H1 (cell line): ENCODE results near the gene SRF. TPM values are rescaled to one million over a fixed set of nuclear protein-coding genes. Genes with fewer than 3 reads are reported as not detected.

Experiments used
- CTCF ChIA-PET: fragments of 300-600 bp; sonication (Branson Sonifier 250); formaldehyde crosslinking; loops from one replicate; lab custom pipeline; 2021; ENCODE audit not compliant: partially characterized antibody; lab: Charles Lee
- POLR2A ChIA-PET: fragments of 300-600 bp; sonication (Branson Sonifier 250); formaldehyde crosslinking; loops from one replicate; lab custom pipeline; 2021; ENCODE audit warnings: inconsistent platforms; ENCODE audit not compliant: partially characterized antibody; lab: Charles Lee
- DNase-seq, 2 experiments: peaks; one replicate each; pipeline versions ENCODE4 v3.0.0 to v3.0.0-alpha.2; 2010 to 2022; ENCODE audit warnings: low spot score in 2 of 2, low read depth in 1 of 2, mixed read lengths in 1 of 2
- FAIRE-seq: peaks from 2 replicates; lab custom pipeline; 2011; peaks lifted over from hg19 to GRCh38; lab: Jason Lieb, UNC
- H2AFZ ChIP-seq: 2 replicates; pipeline ENCODE4 v1.8.1; 2012; ENCODE audit warnings: low read length, inconsistent platforms
- H2AK5ac ChIP-seq: 2 replicates; pipeline ENCODE4 v1.6.1; 2013; ENCODE audit warnings: low read depth, low read length
- H2BK120ac ChIP-seq: replicated peaks from 2 replicates; pipeline ENCODE3; 2013; ENCODE audit warnings: low read depth, low read length, inconsistent platforms
- H2BK12ac ChIP-seq: 2 replicates; pipeline ENCODE4 v1.6.1; 2013; ENCODE audit warnings: low read depth, low read length
- H2BK15ac ChIP-seq: 2 replicates; pipeline ENCODE4 v1.6.1; 2013; ENCODE audit warnings: low read length
- H2BK20ac ChIP-seq: 2 replicates; pipeline ENCODE4 v1.6.1; 2013; ENCODE audit warnings: low read length
- H2BK5ac ChIP-seq: 2 replicates; pipeline ENCODE4 v1.6.1; 2013; ENCODE audit warnings: low read depth, low read length
- H3K14ac ChIP-seq: 2 replicates; pipeline ENCODE4 v1.6.1; 2013; ENCODE audit warnings: inconsistent platforms; ENCODE audit not compliant: insufficient read length
- H3K18ac ChIP-seq: 2 replicates; pipeline ENCODE4 v1.6.1; 2013; ENCODE audit warnings: low read length; ENCODE audit errors: extremely low read depth
- H3K23ac ChIP-seq: 2 replicates; pipeline ENCODE4 v1.6.1; 2013; ENCODE audit warnings: inconsistent platforms; ENCODE audit not compliant: insufficient read length
- H3K23me2 ChIP-seq: 2 replicates; pipeline ENCODE4 v1.6.1; 2013; ENCODE audit warnings: low read depth, low read length
- H3K27ac ChIP-seq: 2 replicates; pipeline ENCODE4 v1.6.1; 2011; ENCODE audit warnings: low read depth, low read length, inconsistent platforms
- H3K27me3 ChIP-seq, 4 experiments: replicated peaks in 1 of 4; 1 replicate in 1 of 4; 2 replicates in 3 of 4; pipeline versions ENCODE4 v1.6.1 to v1.8.1; 2011 to 2013; ENCODE audit warnings: low read length in 3 of 4, mild to moderate bottlenecking in 3 of 4, inconsistent platforms in 2 of 4, mixed read lengths in 2 of 4, moderate library complexity in 1 of 4; ENCODE audit not compliant: control insufficient read depth in 3 of 4, insufficient read depth in 3 of 4; ENCODE audit errors: extremely low read depth in 1 of 4
- H3K36me3 ChIP-seq, 4 experiments: 2 replicates each; pipeline versions ENCODE4 v1.6.1 to v1.8.1; 2011 to 2013; ENCODE audit warnings: mild to moderate bottlenecking in 4 of 4, low read length in 3 of 4, moderate library complexity in 2 of 4, control low read depth in 1 of 4, inconsistent platforms in 1 of 4; ENCODE audit not compliant: insufficient read depth in 4 of 4, control insufficient read depth in 2 of 4
- H3K4ac ChIP-seq: replicated peaks from 2 replicates; pipeline ENCODE3; 2013; ENCODE audit warnings: low read length, low read depth, mixed read lengths, inconsistent platforms; ENCODE audit not compliant: insufficient read length
- H3K4me1 ChIP-seq, 4 experiments: replicated peaks in 1 of 4; 1 replicate in 1 of 4; 2 replicates in 3 of 4; pipeline versions ENCODE4 v1.6.1 to v1.8.1; 2011 to 2013; ENCODE audit warnings: low read length in 3 of 4, inconsistent platforms in 2 of 4, mixed read lengths in 1 of 4; ENCODE audit not compliant: insufficient read depth in 4 of 4, control insufficient read depth in 3 of 4
- H3K4me2 ChIP-seq, 2 experiments: 2 replicates each; pipeline versions ENCODE4 v1.6.1 to v1.8.1; 2011 to 2013; ENCODE audit warnings: low read depth in 2 of 2, low read length in 2 of 2, control low read depth in 1 of 2, inconsistent platforms in 1 of 2, mild to moderate bottlenecking in 1 of 2; ENCODE audit not compliant: insufficient read depth in 1 of 2
- H3K4me3 ChIP-seq, 4 experiments: fragments of 200-600, 300-600 bp in 1 of 4; sonication (generic), shearing (Covaris generic), sonication (Bioruptor Twin) in 1 of 4; 2 replicates each; pipeline versions ENCODE4 v1.5.1 to v1.8.1; 2011 to 2016; ENCODE audit warnings: low read length in 4 of 4, low read depth in 3 of 4, control low read depth in 2 of 4, inconsistent platforms in 2 of 4, mild to moderate bottlenecking in 2 of 4, mixed read lengths in 1 of 4, moderate library complexity in 1 of 4; ENCODE audit not compliant: insufficient read depth in 2 of 4; ENCODE audit errors: extremely low read depth in 1 of 4
- H3K56ac ChIP-seq: replicated peaks from 2 replicates; pipeline ENCODE3; 2013; ENCODE audit warnings: low read depth, mild to moderate bottlenecking, mixed read lengths, low read length, inconsistent platforms; ENCODE audit not compliant: insufficient read length
- H3K79me1 ChIP-seq: 2 replicates; pipeline ENCODE4 v1.6.1; 2013; ENCODE audit warnings: low read depth, low read length, control low read depth
- H3K79me2 ChIP-seq, 2 experiments: 2 replicates each; pipeline versions ENCODE4 v1.6.1 to v1.8.1; 2012 to 2013; ENCODE audit warnings: low read length in 2 of 2, mild to moderate bottlenecking in 2 of 2, inconsistent platforms in 1 of 2; ENCODE audit not compliant: insufficient read depth in 2 of 2, control insufficient read depth in 1 of 2
- H3K9ac ChIP-seq, 4 experiments: replicated peaks in 1 of 4; 1 replicate in 1 of 4; 2 replicates in 3 of 4; pipeline versions ENCODE4 v1.6.1 to v1.8.1; 2011 to 2013; ENCODE audit warnings: low read depth in 3 of 4, low read length in 3 of 4, control low read depth in 2 of 4, mild to moderate bottlenecking in 2 of 4, moderate library complexity in 2 of 4, inconsistent platforms in 1 of 4; ENCODE audit errors: extremely low read depth in 1 of 4
- H3K9me3 ChIP-seq, 2 experiments: 2 replicates each; pipeline versions ENCODE4 v1.6.1 to v1.8.1; 2012 to 2013; ENCODE audit warnings: mild to moderate bottlenecking in 2 of 2, moderate library complexity in 2 of 2, control low read depth in 1 of 2, inconsistent platforms in 1 of 2, low read depth in 1 of 2, low read length in 1 of 2, mixed read lengths in 1 of 2; ENCODE audit not compliant: insufficient read depth in 2 of 2
- H4K20me1 ChIP-seq, 2 experiments: replicated peaks in 1 of 2; 2 replicates each; pipeline versions ENCODE3 to v1.8.1; 2011 to 2013; ENCODE audit warnings: inconsistent platforms in 2 of 2, low read length in 2 of 2, mild to moderate bottlenecking in 1 of 2; ENCODE audit not compliant: insufficient read depth in 2 of 2, control insufficient read depth in 1 of 2
- H4K5ac ChIP-seq: 2 replicates; pipeline ENCODE4 v1.6.1; 2013; ENCODE audit warnings: low read length, low read depth, mixed read lengths, inconsistent platforms; ENCODE audit not compliant: insufficient read length
- H4K8ac ChIP-seq: 2 replicates; pipeline ENCODE4 v1.8.0; 2013; ENCODE audit warnings: mild to moderate bottlenecking, moderate library complexity, low read length, inconsistent platforms; ENCODE audit not compliant: insufficient read depth; ENCODE audit errors: extremely low read depth
- H4K91ac ChIP-seq: replicated peaks from 2 replicates; pipeline ENCODE3; 2013; ENCODE audit warnings: low read length, mixed read lengths, inconsistent platforms; ENCODE audit not compliant: insufficient read length
- KDM4A ChIP-seq: IDR thresholded peaks from one replicate; pipeline ENCODE4 v1.7.1; 2012; ENCODE audit warnings: low read depth, mild to moderate bottlenecking, moderate library complexity, low read length, inconsistent platforms; ENCODE audit not compliant: severe bottlenecking
- SRF ChIP-seq: IDR thresholded peaks from 2 replicates; pipeline ENCODE4 v1.6.1; 2011; ENCODE audit warnings: mild to moderate bottlenecking, low read depth, low read length, moderate library complexity
- ZNF274 ChIP-seq: IDR thresholded peaks from 2 replicates; pipeline ENCODE4 v1.7.0; 2012; ENCODE audit warnings: low read length, borderline replicate concordance; ENCODE audit errors: extremely low read depth
- WGBS, 2 experiments: shearing (Covaris generic) in 1 of 2; methylation state at CpG; one replicate each; pipeline versions ENCODE4 v1.1.6 to v1.1.7; 2013 to 2015; ENCODE audit warnings: low lambda C conversion rate in 2 of 2, mixed read lengths in 2 of 2, inconsistent platforms in 1 of 2, low coverage in 1 of 2, missing lambda C conversion rate in 1 of 2; ENCODE audit not compliant: insufficient replicate concordance in 2 of 2, insufficient coverage in 1 of 2, insufficient read length in 1 of 2; ENCODE audit errors: extremely low coverage in 1 of 2, missing lambda C conversion rate in 1 of 2; 5-methylcytosine and 5-hydroxymethylcytosine counted together
- polyA plus RNA-seq, 7 experiments: library from polyadenylated mRNA; depleted of rRNA in 3 of 7; stranded (reverse) in 5 of 7; unstranded in 2 of 7; fragments of >200 nt in 5 of 7; fragments of 200-250 nt in 2 of 7; gene quantifications; 1 replicate in 5 of 7; 2 replicates in 1 of 7; 4 replicates in 1 of 7; pipeline versions ENCODE4 v1.2.1 to v1.2.3, GENCODE V29; 2011 to 2013; ENCODE audit warnings: missing spikeins in 2 of 7, mixed read lengths in 2 of 7
- total RNA-seq: library from RNA; stranded (reverse); fragmentation: NEBNext Ultra II Directional; extraction: Animal tissue kit (Norgen Biotek cat#: 25700); gene quantifications from 2 replicates; pipeline ENCODE4 v1.2.1, GENCODE V29; 2021

SRF gene
- total and polyA plus RNA-seq, 2 of the 8 experiments (the other 6 are each of a cell fraction or from before 2014, with no cell fraction given): 49.0 to 69.5 TPM

- Histone ChIP-seq H3K27me3 (no peaks in the 10 kb centered on the region), H3K23ac (no peak overlapping the region), H3K14ac (no peak overlapping the region), H3K36me3 (no peaks in the 10 kb centered on the region; a peak in 1 of 8 replicates), H3K18ac (no peak overlapping the region), H3K4me1 (peaks cover 0 to 4% (median 0%) of the 10 kb centered on the region in 4 experiments; a peak in 1 of 7 replicates), H3K4me2 (no peak overlapping the region), H2BK12ac (no peak overlapping the region), H2AFZ (no peak overlapping the region), H3K9me3 (no peaks in the 10 kb centered on the region), H2BK20ac (no peak overlapping the region), H3K56ac (no peak overlapping the region), H4K5ac (no peak overlapping the region), H4K20me1 (peaks cover 5% of the 10 kb centered on the region in 2 experiments), H2BK15ac (no peak overlapping the region), H3K27ac (no peak overlapping the region), H2AK5ac (no peak overlapping the region), H4K91ac (no peak overlapping the region), H2BK120ac (no peak overlapping the region), H2BK5ac (no peak overlapping the region), H3K4me3 (no peak overlapping the region), H4K8ac (no peak overlapping the region), H3K23me2 (no peaks in the 10 kb centered on the region), H3K79me2 (no peaks in the 10 kb centered on the region), H3K79me1 (0 out of 2 replicates have a peak, but pooled peaks cover 2% of the 10 kb centered on the region), H3K4ac (no peak overlapping the region), H3K9ac (no peak overlapping the region)
- FAIRE-seq: no peak
- DNase-seq: no peak
- POLR2A ChIA-PET: interaction anchor here (0.7 to 1.7 kb wide), 8 partner anchors 9 to 146 kb away, joined by 3 to 5 read pairs (median 4); partner anchors contain the start of genes CUL9 and SLC22A7
- CTCF ChIA-PET: interaction anchor here (1.1 to 1.7 kb wide), 4 partner anchors 11 to 284 kb away, joined by 3 to 4 read pairs (median 4); no protein-coding TSS in a partner anchor
- no peak for TF ChIP-seq KDM4A
- TF ChIP-seq SRF: no peak
- no peak for TF ChIP-seq ZNF274
- WGBS, 2 experiments: 89% methylated on average over 10 of the region's 14 CpGs; no CpG with 5 or more reads in 1 of the 2 experiments
Measured at GRCh38 chr6:43223175-43223574, 52.1 kb downstream of the SRF start.
